Measurements from ENCODE around the gene CAMTA2. TPM values are rescaled to one million over a fixed set of nuclear protein-coding genes. Genes with fewer than 3 reads are reported as not detected.

Gene CAMTA2
- total RNA-seq, 1 donor from 2014 or later: 8.0 TPM

DNA sequence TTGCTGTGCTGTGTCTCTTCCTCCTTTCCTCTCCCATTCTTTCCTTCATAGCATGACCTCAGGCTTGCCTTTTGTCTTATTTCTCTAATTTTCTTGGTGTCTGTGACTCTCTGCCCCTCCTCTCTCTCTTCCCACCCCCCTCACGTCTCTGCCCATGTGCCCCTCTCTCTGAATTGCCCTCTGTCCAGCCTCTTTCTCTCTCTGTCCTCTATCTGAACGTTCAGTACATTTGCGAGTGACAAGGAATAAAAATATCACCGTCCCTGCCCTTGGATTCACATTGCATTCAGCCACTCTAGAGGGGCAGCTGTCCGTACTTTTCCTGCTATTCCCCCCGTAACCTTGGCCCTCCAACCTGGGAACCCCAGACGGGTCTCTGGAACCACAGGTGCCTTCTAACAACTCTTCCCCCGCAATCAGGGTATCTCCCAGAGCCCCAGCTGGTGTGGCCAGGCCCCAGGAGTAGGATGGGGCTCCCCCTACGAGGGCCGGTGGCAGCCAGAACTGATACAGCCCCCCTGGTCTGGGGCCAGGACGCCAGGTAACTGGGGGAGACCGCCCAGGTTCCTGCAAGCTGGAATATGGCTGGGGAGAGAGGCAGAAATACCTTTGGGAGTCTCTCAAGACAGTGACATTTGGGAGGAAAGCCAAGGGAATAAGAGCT, 12.1 kb upstream of the CAMTA2 start:
- peak; percentile 9 for DNase-seq

GRCh38 chr17:4998732-4999429, 11.4 kb upstream of the CAMTA2 start:
- DNase-seq: peak; percentile 8

DNA sequence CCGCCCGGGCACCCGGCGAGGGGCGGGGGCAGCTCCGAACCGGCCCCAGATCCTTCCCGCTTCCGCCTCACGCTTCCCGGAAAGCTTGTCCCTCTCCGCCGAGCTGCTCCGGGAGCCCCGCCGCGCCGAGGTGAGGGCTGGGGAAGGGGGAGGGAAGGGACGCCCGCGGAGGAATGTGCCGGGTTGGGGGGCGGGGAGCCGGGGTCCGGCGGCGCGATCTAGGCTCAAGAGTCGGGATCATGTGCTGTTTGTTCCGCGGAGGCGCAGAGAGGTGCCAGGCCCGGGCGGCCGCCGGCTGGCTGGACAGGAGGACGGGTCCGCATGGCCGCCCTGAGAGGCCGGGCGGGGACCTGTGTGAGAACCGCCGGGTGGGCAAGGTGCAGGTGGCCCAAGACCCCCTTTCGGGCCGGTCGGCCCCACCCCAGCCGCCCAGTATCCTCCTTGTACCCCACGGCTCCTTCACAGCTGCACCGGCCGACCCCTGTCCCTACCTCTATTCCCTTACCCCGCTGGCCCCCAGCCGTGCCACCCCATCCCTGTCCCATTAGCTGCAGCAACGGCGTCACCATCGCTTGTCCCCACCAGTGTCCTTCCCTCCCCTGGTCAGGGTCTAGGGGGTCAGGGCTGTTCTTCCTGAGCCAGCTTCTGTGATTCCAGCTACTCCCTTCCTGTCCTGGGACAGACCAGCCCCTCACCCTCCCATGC, 10.7 kb upstream of the CAMTA2 start:
- peak; percentile 18 for DNase-seq

- peak; percentile 97 for DNase-seq
These were observed 10.0 kb upstream of the CAMTA2 start, which contains the start of the genes INCA1 and KIF1C for GRCh38 chr17:4997302-4998026. INCA1 (minus strand) TSS chr17:4997522; CDS start chr17:4994437, 3,085 bp downstream. KIF1C (plus strand) TSS chr17:4997950; CDS start chr17:5000247, 2,297 bp downstream.

DNA sequence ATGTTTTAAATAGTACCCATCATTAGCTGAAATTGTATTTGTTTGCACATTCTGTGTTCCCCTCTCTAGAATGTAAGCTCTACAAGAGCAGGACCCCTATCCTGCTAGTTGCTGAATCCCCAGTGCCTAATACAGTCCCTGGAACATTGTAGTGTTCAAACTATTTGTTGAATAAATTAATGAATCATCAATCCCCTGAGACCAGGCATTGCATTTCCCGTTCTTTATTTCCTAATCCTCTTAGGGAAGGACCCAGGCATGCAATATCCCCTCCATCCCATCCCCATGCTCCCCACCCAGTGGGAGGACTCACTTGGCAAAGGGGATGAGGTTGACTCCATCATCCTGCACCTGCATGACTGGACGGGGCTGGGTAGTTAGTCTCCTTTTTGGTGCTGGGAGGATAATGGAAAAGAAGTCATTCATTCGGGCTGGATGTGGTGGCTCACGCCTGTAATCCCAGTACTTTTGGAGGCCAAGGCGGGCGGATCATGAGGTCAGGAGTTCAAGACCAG, 6.7 kb upstream of the CAMTA2 start:
- no peak for DNase-seq

DNA sequence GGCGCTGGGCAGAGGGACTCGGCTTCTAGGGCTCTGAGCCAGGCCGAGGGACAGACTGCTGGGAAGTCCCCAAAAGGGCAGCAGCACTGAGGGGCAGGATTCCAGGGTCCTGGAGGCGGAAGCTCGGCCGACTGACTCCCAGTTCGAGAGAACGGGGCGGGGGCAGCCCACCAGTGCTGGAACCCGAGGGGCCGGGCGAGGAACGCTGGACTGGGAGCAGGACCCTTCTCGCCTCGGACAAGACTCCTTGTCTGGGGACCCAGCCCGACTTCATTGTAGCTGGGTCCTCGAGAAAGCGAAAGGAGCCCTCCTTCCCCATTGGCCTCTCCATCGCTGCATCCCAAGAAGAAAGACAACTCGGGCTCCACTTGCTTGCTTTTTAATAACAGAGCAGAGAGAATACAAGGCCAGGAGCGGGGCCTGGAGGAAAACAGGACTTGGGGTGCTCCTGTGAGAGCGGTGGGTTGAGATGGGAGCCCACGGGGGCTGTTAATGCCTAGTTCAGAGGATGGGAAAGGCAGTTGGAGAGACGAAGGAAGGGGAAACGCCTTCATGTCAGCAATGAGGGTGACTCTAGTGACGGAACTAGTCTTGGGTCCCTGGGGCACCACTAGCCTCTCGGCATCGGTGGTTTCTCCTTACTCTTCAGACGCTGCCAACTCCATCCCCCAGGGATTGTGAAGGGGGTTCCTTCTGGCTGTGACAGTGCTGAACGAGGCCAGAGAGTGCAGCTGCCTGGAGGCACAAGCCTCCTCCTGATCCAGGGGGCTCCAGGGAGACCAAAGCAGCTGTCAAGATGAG, 492 bp upstream of the CAMTA2 start:
- peak; percentile 47 for DNase-seq

- no peak for DNase-seq
These were observed 1.1 kb downstream of the CAMTA2 start for GRCh38 chr17:4986403-4986802.

DNA sequence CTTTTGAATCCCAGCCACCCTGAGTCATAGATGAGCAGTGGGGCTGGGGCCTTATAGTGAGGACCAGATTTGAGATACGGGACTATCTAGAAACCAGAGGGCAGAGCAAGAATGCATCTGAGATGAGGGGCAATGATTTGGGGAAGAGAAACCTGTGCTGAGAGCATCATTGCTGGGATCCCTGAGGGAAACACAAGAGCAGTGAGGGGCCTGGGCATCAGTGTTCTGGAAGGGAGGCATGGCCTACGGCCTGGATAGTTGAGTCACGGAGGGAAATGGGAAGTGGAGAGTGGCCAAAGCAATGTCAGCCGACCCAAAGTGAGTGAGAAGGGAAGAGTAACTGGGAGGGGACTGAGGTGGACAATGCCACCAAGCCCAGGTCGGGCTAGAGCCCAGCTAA, 5.2 kb downstream of the CAMTA2 start:
- no peak for DNase-seq

DNA sequence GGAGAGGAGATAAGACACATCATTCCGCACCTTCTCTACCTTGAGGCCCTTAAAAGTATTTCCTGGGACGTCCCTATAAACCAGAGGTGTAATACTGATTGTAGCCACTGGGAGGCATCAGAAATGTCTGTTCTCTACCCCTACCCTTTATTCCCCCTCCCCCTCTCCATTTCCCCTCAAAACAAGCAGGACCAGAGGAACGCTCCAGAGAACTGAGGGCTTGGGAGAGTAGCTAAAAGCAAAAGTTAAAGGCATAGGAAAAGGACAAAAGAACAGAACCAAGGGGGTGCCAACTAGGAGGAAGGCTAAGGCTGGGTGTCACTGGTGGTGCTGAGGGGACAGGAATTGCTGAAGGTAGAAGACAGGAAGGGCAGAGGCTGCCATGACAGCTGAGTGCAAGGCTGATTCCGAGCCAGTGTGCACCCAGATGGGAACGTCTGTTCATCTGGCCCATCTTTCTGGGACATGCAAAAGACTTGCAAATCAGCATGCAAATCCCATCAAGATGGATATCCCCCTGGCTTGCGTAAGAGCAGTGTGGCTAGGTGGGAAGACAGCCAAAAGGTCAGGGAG, 6.7 kb downstream of the CAMTA2 start:
- peak; percentile 87 for DNase-seq

- DNase-seq: no peak
These were observed 8.7 kb downstream of the CAMTA2 start for GRCh38 chr17:4978726-4979125.

- DNase-seq: no peak
These were observed 13.3 kb downstream of the CAMTA2 start for GRCh38 chr17:4974115-4974670.

- no peak for DNase-seq
These were observed 14.0 kb downstream of the CAMTA2 start for GRCh38 chr17:4973256-4974114.

DNA sequence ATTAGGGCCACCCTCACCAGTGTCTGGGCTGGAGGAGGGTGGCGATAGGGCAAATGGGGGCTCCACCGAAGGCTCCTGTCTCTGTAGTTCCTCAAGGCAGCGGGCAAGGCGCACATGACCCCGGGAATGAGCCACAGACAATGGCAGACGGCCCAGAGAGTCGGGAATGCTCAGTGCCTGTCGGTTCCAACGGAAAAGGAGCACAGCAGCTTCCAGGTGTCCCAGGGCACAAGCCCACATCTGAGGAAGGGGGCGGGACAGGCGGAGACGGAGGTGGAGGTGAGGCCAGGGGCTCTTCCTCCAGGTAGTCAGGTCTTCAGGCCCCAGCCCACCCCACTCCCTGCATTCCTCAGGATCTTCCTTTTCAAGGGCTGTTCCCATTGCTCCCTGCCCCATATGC, 14.7 kb downstream of the CAMTA2 start:
- DNase-seq: no peak

DNA sequence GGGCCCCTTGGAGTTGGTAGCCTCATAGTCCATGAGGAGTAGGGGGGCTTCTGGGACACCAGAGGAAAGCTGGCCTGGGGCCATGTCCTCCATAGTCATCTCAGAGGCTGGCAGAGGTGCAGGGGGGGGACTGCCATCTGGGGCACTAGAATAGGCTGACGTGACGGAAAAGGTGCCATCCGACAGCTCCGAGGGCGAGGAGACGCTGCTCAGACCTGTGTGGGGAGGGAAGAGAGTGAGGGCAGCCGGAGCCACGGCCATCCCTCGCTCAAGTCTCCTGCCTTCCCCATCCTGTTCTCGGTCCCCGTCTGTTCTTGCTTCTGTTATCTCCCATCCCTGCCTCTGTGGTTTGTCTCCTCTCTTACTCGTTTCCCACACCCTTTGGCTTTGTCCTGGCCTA, 15.2 kb downstream of the CAMTA2 start:
- DNase-seq: no peak

DNA sequence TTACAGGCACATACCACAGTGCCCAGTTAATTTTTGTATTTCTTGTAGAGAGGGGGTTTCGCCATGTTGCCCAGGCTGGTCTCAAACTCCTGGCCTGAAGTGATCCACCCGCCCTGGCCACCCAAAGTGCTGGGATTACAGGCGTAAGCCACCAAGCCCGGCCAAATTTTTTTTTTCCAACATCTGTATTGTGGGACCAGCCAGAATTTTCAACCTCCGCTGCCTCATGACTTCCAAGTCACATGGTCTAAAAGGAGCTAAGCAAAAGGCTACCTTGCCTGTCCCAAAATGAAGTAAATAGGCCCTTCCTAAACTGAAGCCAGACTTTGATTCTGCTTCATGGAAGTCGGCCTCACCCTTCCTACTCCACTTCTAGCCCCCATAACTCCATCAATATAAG, 15.6 kb downstream of the CAMTA2 start:
- no peak for DNase-seq

- DNase-seq: no peak
These were observed 17.2 kb downstream of the CAMTA2 start for GRCh38 chr17:4970273-4970672.

- no peak for DNase-seq
These were observed 17.8 kb downstream of the CAMTA2 start for GRCh38 chr17:4969551-4970173.

DNA sequence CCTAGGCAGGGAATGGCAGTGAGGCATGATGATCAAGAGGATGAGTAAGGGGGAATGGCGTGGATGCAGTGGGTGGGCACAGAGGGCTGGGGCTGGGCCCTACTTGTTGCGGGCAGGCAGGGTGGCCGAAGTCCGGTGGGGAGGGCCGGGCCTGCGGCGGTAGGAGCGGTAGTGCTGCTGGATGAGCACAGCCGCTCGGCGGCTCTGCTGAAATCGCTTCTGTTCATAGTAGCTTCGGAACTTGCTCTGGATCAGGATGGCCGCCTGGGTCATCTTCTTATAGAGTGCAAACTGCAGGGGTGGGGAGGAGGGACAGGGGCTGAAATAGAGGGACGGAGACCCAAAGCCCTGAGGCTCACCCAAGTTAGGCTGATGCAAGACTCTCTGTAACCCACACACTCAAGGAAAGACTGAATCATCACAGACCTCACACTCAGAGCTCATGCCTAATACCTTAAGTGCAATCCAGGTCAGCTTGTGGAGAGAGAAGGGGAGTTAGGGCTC, 18.4 kb downstream of the CAMTA2 start:
- no peak for DNase-seq

DNA sequence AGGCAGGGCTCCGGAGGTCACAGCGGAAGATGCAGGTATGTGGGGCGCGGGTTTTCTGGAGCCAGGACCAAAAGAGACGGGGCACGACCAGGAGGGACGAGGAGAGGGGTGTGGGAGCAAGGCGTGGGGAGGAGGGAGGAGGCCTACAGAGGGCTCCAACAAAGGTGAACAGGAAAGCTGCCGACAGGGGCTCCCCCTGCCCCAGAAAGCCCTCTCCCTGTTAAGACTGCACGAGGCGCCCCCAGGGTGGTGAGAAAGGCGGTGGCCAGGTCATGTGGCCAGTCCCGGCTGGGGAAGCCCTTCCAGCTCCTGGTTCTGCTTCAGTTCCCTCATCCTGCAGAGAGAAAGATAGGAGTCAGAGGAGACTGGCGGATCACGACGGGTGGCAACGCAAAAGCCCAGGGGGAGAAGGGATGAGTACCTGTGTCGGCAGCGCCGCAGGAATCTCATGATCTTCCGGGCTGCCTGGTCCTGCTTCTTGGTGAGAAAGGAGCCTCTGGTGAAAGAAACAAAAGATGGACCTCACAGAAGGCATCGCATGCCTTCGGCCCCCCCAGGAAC, 18.9 kb downstream of the CAMTA2 start:
- peak; percentile 40 for DNase-seq
